ENCODE results near the gene FBXL16.

Gene FBXL16

DNA sequence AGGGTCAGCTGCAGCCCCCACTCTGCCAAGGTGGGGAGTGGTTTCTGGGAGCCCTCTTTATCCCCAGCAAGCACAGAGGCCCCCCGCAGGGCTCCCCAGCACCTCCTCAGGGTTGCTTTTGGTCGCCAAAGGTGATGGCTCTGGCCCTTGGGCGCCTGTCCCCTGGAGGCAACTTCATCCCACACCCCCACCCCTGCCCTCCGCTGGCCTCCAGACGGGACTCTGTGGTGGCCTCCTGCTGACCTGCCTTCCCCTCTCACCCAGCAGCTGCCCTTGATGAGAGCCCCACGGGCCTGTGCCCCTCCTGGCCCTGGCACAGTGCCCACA lies 45.5 kb downstream of the FBXL16 start:
- DNase-seq: no peak

GRCh38 chr16:659618-660017 lies 46.0 kb downstream of the FBXL16 start:
- no peak for DNase-seq

GRCh38 chr16:658679-659571 lies 46.7 kb downstream of the FBXL16 start:
- no peak for DNase-seq

GRCh38 chr16:657487-657886 lies 48.1 kb downstream of the FBXL16 start:
- no peak for DNase-seq

- no peak for DNase-seq
Measured at GRCh38 chr16:654034-654433, 51.6 kb downstream of the FBXL16 start.

GRCh38 chr16:652454-653305 lies 52.9 kb downstream of the FBXL16 start:
- no peak for DNase-seq

DNA sequence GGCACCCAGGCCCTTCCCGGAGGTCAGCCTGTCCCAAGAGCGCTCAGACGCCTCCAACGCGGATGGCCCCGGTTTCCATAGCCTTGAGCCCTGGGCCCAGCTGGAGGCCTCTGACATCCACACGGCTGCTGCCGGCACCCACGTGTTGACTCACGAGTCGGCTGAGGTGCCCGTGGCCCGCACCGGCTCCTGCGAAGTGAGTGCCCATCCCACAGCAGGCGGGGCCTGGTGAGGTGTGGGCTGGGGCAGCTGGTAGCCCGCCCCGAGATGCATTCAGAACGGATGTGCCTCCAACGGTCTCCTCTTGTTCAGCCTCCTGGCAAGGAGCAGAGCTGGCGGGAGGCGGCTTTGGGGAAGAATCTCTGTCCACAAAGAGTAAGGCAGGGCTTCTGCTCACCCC lies 53.8 kb downstream of the FBXL16 start:
- no peak for DNase-seq

DNA sequence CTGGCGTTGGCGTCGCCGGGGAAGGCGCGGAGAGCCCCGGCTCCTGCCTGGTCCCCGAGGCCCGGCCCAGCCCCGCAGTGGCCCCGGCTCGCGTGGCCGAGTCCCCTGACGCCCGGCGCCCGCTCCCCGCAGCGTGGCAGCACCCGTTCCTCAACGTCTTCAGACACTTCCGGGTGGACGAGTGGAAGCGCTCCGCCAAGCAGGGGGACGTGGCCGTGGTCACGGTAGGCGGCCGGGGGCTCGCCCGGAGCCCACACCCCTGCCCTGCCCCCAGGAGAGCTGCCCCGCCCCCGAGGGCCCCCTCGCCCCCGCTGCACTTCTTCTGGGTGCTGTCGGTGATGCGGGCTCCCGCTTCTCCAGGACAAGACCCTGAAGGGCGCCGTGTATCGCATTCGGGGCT lies 56.0 kb downstream of the FBXL16 start:
- peak; percentile 29 for DNase-seq

DNA sequence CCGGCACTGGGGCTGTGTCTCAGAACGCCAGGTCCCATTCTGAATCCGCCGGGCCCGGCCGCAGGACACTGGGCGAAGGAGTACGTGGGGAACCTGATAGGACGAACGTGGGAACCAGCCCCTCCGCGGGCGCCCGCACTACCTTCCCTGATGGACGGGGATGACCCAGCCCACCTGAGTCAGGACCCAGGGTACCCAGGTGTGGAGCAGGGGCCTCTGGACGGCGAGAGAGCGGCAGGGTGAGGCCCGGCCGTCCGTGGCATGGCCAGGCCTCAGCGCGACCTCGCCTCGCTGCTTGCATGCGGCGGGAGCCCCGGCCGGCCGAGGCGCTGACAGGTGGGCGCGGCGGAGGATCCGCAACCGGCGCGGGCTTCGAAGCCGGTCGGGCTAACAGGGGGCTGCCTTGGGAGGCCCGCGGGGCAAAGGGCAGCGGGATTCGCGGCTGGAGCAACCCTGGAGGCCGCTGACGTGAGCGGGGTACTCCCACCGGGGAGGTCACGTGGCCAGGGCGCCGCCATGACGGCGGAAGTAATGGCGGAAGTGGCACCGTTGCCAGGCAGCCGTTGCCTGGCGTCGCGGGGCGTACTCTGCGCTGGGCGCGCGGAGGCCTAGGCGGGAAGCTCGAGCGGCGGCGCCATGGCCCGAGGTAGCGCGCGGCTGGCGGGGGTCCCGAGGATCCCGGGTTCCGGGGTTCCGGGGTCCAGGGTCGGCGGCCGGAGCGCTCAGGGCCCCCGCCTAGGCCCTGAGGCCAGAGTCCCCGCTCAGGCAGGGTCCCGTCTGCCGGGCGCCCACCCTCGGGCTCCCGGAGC lies 56.6 kb downstream of the FBXL16 start, which contains the start of gene WDR90:
TSS of gene WDR90 (plus strand) at position 585 of the 809 bp plus-strand sequence. CDS start at position 637, 52 bp downstream.
- DNase-seq: peak; percentile 95

- DNase-seq: peak; percentile 81
Measured at GRCh38 chr16:648071-648780, 57.4 kb downstream of the FBXL16 start.

- DNase-seq: no peak
Measured at GRCh38 chr16:647173-647902, 58.3 kb downstream of the FBXL16 start.

DNA sequence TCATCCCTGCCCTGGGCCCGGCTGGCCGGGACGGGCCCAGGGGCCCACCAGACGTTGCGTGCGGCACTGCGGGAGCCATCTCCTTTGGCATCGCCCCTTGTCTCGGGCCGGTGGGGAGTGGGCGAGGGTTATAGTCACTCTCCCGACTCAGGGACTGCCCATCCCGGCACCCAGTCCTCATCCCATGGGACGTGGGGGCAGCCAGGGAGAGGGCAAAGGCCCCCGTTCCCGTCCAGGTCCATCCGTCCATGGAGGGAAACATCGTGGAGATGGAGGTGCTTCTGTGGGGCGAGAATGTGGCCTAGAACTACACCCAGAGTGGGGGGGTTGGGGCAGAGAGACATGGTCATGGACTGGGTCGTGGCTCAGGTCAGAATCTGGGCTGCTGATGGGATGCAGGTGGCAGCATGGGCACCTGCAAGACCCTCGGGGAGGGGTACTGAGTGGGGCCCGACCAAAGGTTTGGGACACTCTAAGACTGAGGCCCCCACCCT lies 58.9 kb downstream of the FBXL16 start:
- no peak for DNase-seq

DNA sequence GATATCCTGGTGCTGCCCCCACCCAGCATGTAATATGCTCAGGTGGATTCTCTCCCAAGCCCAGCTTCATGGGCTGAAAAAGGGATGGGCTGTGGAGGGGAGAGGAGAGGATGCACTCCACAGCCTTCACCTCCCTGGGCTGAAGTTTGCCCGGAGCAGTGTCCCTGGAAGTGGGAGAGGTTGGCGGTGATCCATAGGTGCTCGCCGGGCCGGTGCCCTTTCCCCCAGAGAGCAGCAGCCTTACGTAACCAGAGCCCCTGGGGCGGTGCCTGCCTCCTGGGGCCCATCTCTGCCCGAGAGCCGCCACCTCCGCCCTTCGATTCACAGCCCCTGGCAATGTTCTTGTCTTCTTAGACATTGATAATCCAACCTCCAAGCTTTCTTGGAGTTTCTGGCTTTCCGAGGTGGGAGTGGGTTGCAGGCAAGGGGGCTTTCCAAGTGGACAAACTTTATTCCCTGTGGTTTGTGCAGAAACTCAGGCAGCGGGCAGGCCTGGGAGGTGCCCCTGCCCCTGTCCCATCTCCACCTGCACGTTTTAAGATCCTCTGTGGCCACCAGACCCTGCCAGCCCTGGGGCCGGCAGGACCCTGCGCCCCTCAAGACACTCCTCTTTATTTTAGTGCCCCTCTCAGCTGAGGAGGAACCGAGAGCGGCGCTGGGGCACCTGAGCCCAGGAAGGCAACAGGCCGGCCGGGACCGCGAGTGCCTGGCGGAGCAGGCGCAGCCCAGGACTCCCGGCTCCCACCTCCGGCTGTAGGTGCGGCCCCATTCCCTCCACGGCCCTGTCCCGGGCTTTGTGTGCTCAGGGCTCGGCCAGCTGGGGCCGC lies 59.5 kb downstream of the FBXL16 start:
- DNase-seq: no peak

- no peak for DNase-seq
Measured at GRCh38 chr16:644556-644955, 61.0 kb downstream of the FBXL16 start.

- no peak for DNase-seq
Measured at GRCh38 chr16:643050-643368, 62.6 kb downstream of the FBXL16 start.
